Uterus (tissue), 4 donors: Measurements from ENCODE around the gene SP2. TPM values are rescaled to one million over a fixed set of nuclear protein-coding genes. Genes with fewer than 3 reads are reported as not detected.

Source experiments
- DNase-seq, 2 donors: peaks; one replicate each; pipeline ENCODE4 v3.0.0-alpha.2; 2019 to 2020
- H3K27ac ChIP-seq, 2 donors: fragments of 200-600 bp; sonication (generic); 1 replicate in 1 of 2; 2 replicates in 1 of 2; pipeline ENCODE4 v1.5.1; 2016 to 2018
- H3K27me3 ChIP-seq, 2 donors: fragments of 200-600 bp; sonication (generic); one replicate each; pipeline ENCODE4 v1.5.1; 2018 to 2019; ENCODE audit warnings: control low read depth in 1 of 2
- H3K36me3 ChIP-seq, 2 donors: fragments of 200-600 bp; sonication (generic); one replicate each; pipeline ENCODE4 v1.5.1; 2019; ENCODE audit warnings: control low read depth in 1 of 2
- H3K4me1 ChIP-seq, 2 donors: fragments of 200-600 bp; sonication (generic); one replicate each; pipeline ENCODE4 v1.5.1; 2018 to 2019; ENCODE audit warnings: control low read depth in 1 of 2
- H3K4me3 ChIP-seq, 2 donors: fragments of 200-600 bp; sonication (generic); 1 replicate in 1 of 2; 2 replicates in 1 of 2; pipeline ENCODE4 v1.5.1; 2018 to 2019; ENCODE audit warnings: mild to moderate bottlenecking in 1 of 2
- H3K9me3 ChIP-seq, 2 donors: fragments of 200-600 bp; sonication (generic); one replicate each; pipeline ENCODE4 v1.5.1; 2019; ENCODE audit warnings: control low read depth in 1 of 2
- CTCF ChIP-seq, 4 experiments: fragments of 200-600 bp in 2 of 4; fragments of 450-650 bp in 2 of 4; sonication (generic) in 2 of 4; IDR thresholded peaks; one replicate each; pipeline ENCODE4 v1.5.1; 2016 to 2019; ENCODE audit warnings: antibody characterized with exemption in 4 of 4, mild to moderate bottlenecking in 2 of 4, moderate library complexity in 1 of 4
- POLR2A ChIP-seq, 2 donors: fragments of 450-650 bp; IDR thresholded peaks; one replicate each; pipeline ENCODE4 v1.6.1; 2016; ENCODE audit warnings: antibody characterized with exemption in 2 of 2, mild to moderate bottlenecking in 1 of 2, moderate library complexity in 1 of 2
- intact Hi-C: fragments of 100-400 bp; cut with DNase I; formaldehyde crosslinking; loops from one replicate; pipeline ENCODE4 v1.15.1; 2023; ENCODE audit warnings: low total_unique reads
- total RNA-seq, 4 donors: library from RNA; depleted of rRNA in 3 of 4; stranded (reverse); fragments of >200 nt in 3 of 4; gene quantifications; one replicate each; pipeline versions ENCODE4 v1.1.0 to v1.2.4, GENCODE V29; 2014 to 2023
- donor health status: DM: yes; HTN: yes; CAD: no.

The SP2 gene
- total RNA-seq, 4 donors from 2014 or later = 0.88 to 18.7 (median 1.3) TPM

- no peaks in the 10 kb centered on the region for H3K9me3 ChIP-seq
- no peak overlapping the region for H3K27ac ChIP-seq
- no peak for DNase-seq
- peaks cover 0 to 8% of the 10 kb centered on the region in 2 donors for H3K4me1 ChIP-seq
- H3K36me3 ChIP-seq = no peaks in the 10 kb centered on the region
- intact Hi-C loops = no loop called here
- no peak overlapping the region for H3K4me3 ChIP-seq
- H3K27me3 ChIP-seq = peaks cover 0 to 9% of the 10 kb centered on the region in 2 donors
- TF ChIP-seq CTCF (IDR thresholded peaks at IDR 0.05) (no peak), POLR2A (IDR thresholded peaks at IDR 0.05) (no peak)
Measured at GRCh38 chr17:47875011-47875985, 20.7 kb upstream of the SP2 start.

- TF ChIP-seq CTCF (IDR thresholded peaks at IDR 0.05) (no peak), POLR2A (IDR thresholded peaks at IDR 0.05) (no peak)
- Histone ChIP-seq H3K27me3 (peaks cover 0 to 6% of the 10 kb centered on the region in 2 donors), H3K4me1 (peaks cover 0 to 4% of the 10 kb centered on the region in 2 donors), H3K27ac (no peak overlapping the region), H3K4me3 (no peak overlapping the region), H3K36me3 (no peaks in the 10 kb centered on the region), H3K9me3 (no peaks in the 10 kb centered on the region)
- DNase-seq = no peak
- intact Hi-C loops = no loop called here
Measured at GRCh38 chr17:47877368-47878034, 18.5 kb upstream of the SP2 start.

GRCh38 chr17:47878203-47879027, 17.6 kb upstream of the SP2 start:
- H3K27ac ChIP-seq = no peak overlapping the region
- TF ChIP-seq POLR2A (IDR thresholded peaks at IDR 0.05) = no peak
- TF ChIP-seq CTCF (IDR thresholded peaks at IDR 0.05) = no peak
- H3K9me3 ChIP-seq = no peaks in the 10 kb centered on the region
- intact Hi-C loops = no loop called here
- DNase-seq = no peak
- no peaks in the 10 kb centered on the region for H3K36me3 ChIP-seq
- H3K4me3 ChIP-seq = no peak overlapping the region
- no peaks in the 10 kb centered on the region for H3K4me1 ChIP-seq
- peaks cover 0 to 6% of the 10 kb centered on the region in 2 donors for H3K27me3 ChIP-seq

GRCh38 chr17:47879028-47879585, 16.9 kb upstream of the SP2 start:
- TF ChIP-seq POLR2A (IDR thresholded peaks at IDR 0.05) = no peak
- no peak for TF ChIP-seq CTCF (IDR thresholded peaks at IDR 0.05)

More at GRCh38 chr17:47879028-47879585, 16.9 kb upstream of the SP2 start:
- no peaks in the 10 kb centered on the region for H3K36me3 ChIP-seq
- intact Hi-C loops = no loop called here
- H3K27me3 ChIP-seq = peaks cover 0 to 3% of the 10 kb centered on the region in 2 donors
- no peak overlapping the region for H3K4me3 ChIP-seq
- DNase-seq = no peak
- no peaks in the 10 kb centered on the region for H3K9me3 ChIP-seq
- H3K27ac ChIP-seq = no peak overlapping the region
- no peaks in the 10 kb centered on the region for H3K4me1 ChIP-seq
